Progenitor cell of endocrine pancreas (in vitro differentiated cells): ENCODE measurements around the gene CLN5. TPM values are rescaled to one million over a fixed set of nuclear protein-coding genes. Genes with fewer than 3 reads are reported as not detected.

Experiments used
- DNase-seq: peaks from one replicate; pipeline ENCODE4 v3.0.0; 2021; ENCODE audit warnings: low spot score; ENCODE audit not compliant: unreplicated experiment
- H3K27ac Mint-ChIP-seq: 2 replicates; pipeline ENCODE4 v1.8.0; 2021; ENCODE audit warnings: mild to moderate bottlenecking, moderate library complexity, mixed read lengths
- H3K27me3 Mint-ChIP-seq: 2 replicates; pipeline ENCODE4 v1.8.0; 2021; ENCODE audit warnings: mixed read lengths
- H3K36me3 Mint-ChIP-seq: 2 replicates; pipeline ENCODE4 v1.8.0; 2022; ENCODE audit warnings: mixed read lengths; ENCODE audit not compliant: insufficient read depth
- H3K4me1 Mint-ChIP-seq: 2 replicates; pipeline ENCODE4 v1.8.0; 2021; ENCODE audit warnings: low read depth, mixed read lengths
- H3K4me3 Mint-ChIP-seq: 2 replicates; pipeline ENCODE4 v1.8.0; 2021; ENCODE audit warnings: low read depth, mild to moderate bottlenecking, moderate library complexity, mixed read lengths
- H3K9me3 Mint-ChIP-seq: 2 replicates; pipeline ENCODE4 v1.8.0; 2021; ENCODE audit warnings: low read depth, mixed read lengths
- CTCF ChIP-seq: fragments of 200-600 bp; sonication (generic); IDR thresholded peaks from one replicate; pipeline ENCODE4 v1.5.0; 2021; ENCODE audit warnings: antibody characterized with exemption, mild to moderate bottlenecking; ENCODE audit not compliant: unreplicated experiment
- long read RNA-seq: library from polyadenylated mRNA; unstranded; transcript quantifications from one replicate; pipeline ENCODE4 v2.0.0, GENCODE V29; 2020
- total RNA-seq: library from RNA; stranded (reverse); gene quantifications from 2 replicates; pipeline ENCODE4 v1.2.1, GENCODE V29; 2021

CLN5 gene
- total RNA-seq, result 21.3 and 21.4 TPM in 2 replicates
- long read RNA-seq, full-length matches to known transcripts, result 94 of 97 reads
- long read RNA-seq, partial matches to known transcripts, result 1 of 97 reads
- long read RNA-seq, other reads (novel, unspliced or antisense), result 2 of 97 reads

- peaks cover 5% of the 10 kb centered on the region for H3K36me3 Mint-ChIP-seq
- peak within 1 kb of the TSS; percentile 98 for H3K27ac Mint-ChIP-seq
- DNase-seq, result peak; percentile 85
- H3K9me3 Mint-ChIP-seq, result no peaks in the 10 kb centered on the region
- no peak for TF ChIP-seq CTCF
- peaks cover 13% of the 10 kb centered on the region for H3K4me1 Mint-ChIP-seq
- peak within 1 kb of the TSS; percentile 89 for H3K4me3 Mint-ChIP-seq
- H3K27me3 Mint-ChIP-seq, result peaks cover 10% of the 10 kb centered on the region
Measured at GRCh38 chr13:76991796-76992547, at the start of gene CLN5. CLN5 (plus strand) TSS chr13:76992081; CDS start chr13:76992099, 18 bp downstream.

GRCh38 chr13:76942363-76942762, 49.5 kb upstream of the CLN5 start:
- Mint-ChIP-seq H3K27me3 (no peaks in the 10 kb centered on the region), H3K36me3 (no peaks in the 10 kb centered on the region), H3K27ac (no peak overlapping the region), H3K4me1 (no peaks in the 10 kb centered on the region), H3K9me3 (no peaks in the 10 kb centered on the region), H3K4me3 (no peak overlapping the region)
- no peak for TF ChIP-seq CTCF
- no peak for DNase-seq

GRCh38 chr13:76943646-76944045, 48.2 kb upstream of the CLN5 start:
- Mint-ChIP-seq H3K4me1 (no peaks in the 10 kb centered on the region), H3K4me3 (no peak overlapping the region), H3K9me3 (no peaks in the 10 kb centered on the region), H3K36me3 (no peaks in the 10 kb centered on the region), H3K27me3 (no peaks in the 10 kb centered on the region), H3K27ac (no peak overlapping the region)
- DNase-seq, result no peak
- no peak for TF ChIP-seq CTCF

GRCh38 chr13:76944456-76944855, 47.4 kb upstream of the CLN5 start:
- TF ChIP-seq CTCF, result no peak
- no peak overlapping the region for H3K27ac Mint-ChIP-seq
- H3K36me3 Mint-ChIP-seq, result no peaks in the 10 kb centered on the region
- H3K4me1 Mint-ChIP-seq, result no peaks in the 10 kb centered on the region
- no peak for DNase-seq
- no peak overlapping the region for H3K4me3 Mint-ChIP-seq
- no peaks in the 10 kb centered on the region for H3K9me3 Mint-ChIP-seq
- H3K27me3 Mint-ChIP-seq, result no peaks in the 10 kb centered on the region

GRCh38 chr13:76948149-76948548, 43.7 kb upstream of the CLN5 start, which contains the start of gene ACOD1:
ACOD1 (plus strand) TSS chr13:76948511; CDS start chr13:76948559, 48 bp downstream.
- H3K9me3 Mint-ChIP-seq, result no peaks in the 10 kb centered on the region
- H3K27me3 Mint-ChIP-seq, result peaks cover 5% of the 10 kb centered on the region
- no peak within 1 kb of the TSS for H3K27ac Mint-ChIP-seq
- no peaks in the 10 kb centered on the region for H3K36me3 Mint-ChIP-seq
- H3K4me3 Mint-ChIP-seq, result no peak within 1 kb of the TSS
- no peak for TF ChIP-seq CTCF
- DNase-seq, result no peak
- no peaks in the 10 kb centered on the region for H3K4me1 Mint-ChIP-seq
